K562 (cell line): ENCODE data around the gene IRF6. TPM values are rescaled to one million over a fixed set of nuclear protein-coding genes. Genes with fewer than 3 reads are reported as not detected.

Experiments
- ATAC-seq: fragments of 200-7000 bp; cut with Tn5 transposase; 3 replicates; pipeline ENCODE4 v1.9.1; 2020; ENCODE audit warnings: moderate library complexity
- BruUV-seq: library from RNA; stranded (reverse); fragments of 400-500 nt; replicated peaks from 2 replicates; lab custom pipeline; 2021; lab: Mats Ljungman, UMichigan
- CTCF ChIA-PET: fragments of 300-600 bp; formaldehyde crosslinking; extraction: SDS; loops from one replicate; lab custom pipeline; 2021; ENCODE audit warnings: low intra/inter-chr PET ratio; lab: Yijun Ruan, JAX
- POLR2A ChIA-PET: fragments of 300-600, 350-650 bp; sonication (Branson Sonifier 250); formaldehyde crosslinking; extraction: SDS; loops from one replicate; lab custom pipeline; 2021; ENCODE audit warnings: antibody characterized with exemption, inconsistent platforms; lab: Yijun Ruan, JAX
- DNase-seq, 4 experiments: peaks; one replicate each; pipeline versions ENCODE4 v3.0.0 to v3.0.0-alpha.2; 2011 to 2018; ENCODE audit warnings: low spot score in 3 of 4, mixed read lengths in 3 of 4; ENCODE audit errors: extremely low read depth in 1 of 4
- FAIRE-seq: peaks from 2 replicates; lab custom pipeline; 2011; peaks lifted over from hg19 to GRCh38; lab: Jason Lieb, UNC
- H2AFZ ChIP-seq: 2 replicates; pipeline ENCODE4 v1.6.0; 2011; ENCODE audit warnings: low read depth, low read length, control low read depth, inconsistent platforms
- H3K27ac ChIP-seq: fragments of 200-600 bp; 3 replicates; pipeline ENCODE4 v1.8.0; 2011; ENCODE audit warnings: low read depth, mild to moderate bottlenecking, control low read depth, inconsistent platforms, low read length, moderate library complexity, mixed read lengths; ENCODE audit errors: extremely low read depth
- H3K27me3 ChIP-seq, 2 experiments: fragments of 300-600 bp in 1 of 2; 2 replicates in 1 of 2; 3 replicates in 1 of 2; pipeline versions ENCODE4 v1.6.0 to v1.8.0; 2011; ENCODE audit warnings: inconsistent platforms in 2 of 2, low read length in 2 of 2, mild to moderate bottlenecking in 1 of 2, mixed read lengths in 1 of 2, moderate library complexity in 1 of 2; ENCODE audit not compliant: control insufficient read depth in 2 of 2, insufficient read depth in 2 of 2
- H3K36me3 ChIP-seq: fragments of 300-600 bp; 3 replicates; pipeline ENCODE4 v1.8.0; 2011; ENCODE audit warnings: mild to moderate bottlenecking, low read length, inconsistent platforms; ENCODE audit not compliant: control insufficient read depth, insufficient read depth
- H3K4me1 ChIP-seq, 2 experiments: fragments of 200-600 bp in 1 of 2; replicated peaks in 1 of 2; 2 replicates in 1 of 2; 3 replicates in 1 of 2; pipeline versions ENCODE4 v1.5.1 to v1.8.0; 2011; ENCODE audit warnings: inconsistent platforms in 2 of 2, low read length in 2 of 2, mild to moderate bottlenecking in 1 of 2, mixed read lengths in 1 of 2, moderate library complexity in 1 of 2; ENCODE audit not compliant: control insufficient read depth in 2 of 2, insufficient read depth in 2 of 2
- H3K4me2 ChIP-seq: 2 replicates; pipeline ENCODE4 v1.6.1; 2011; ENCODE audit warnings: low read length, control low read depth, inconsistent platforms, mixed read lengths; ENCODE audit not compliant: insufficient read depth
- H3K4me3 ChIP-seq: fragments of 200-600 bp; sonication (generic), shearing (Covaris generic); 2 replicates; pipeline ENCODE4 v1.5.1; 2016; ENCODE audit warnings: control low read depth, inconsistent platforms
- H3K79me2 ChIP-seq: fragments of 200-600 bp; 3 replicates; pipeline ENCODE4 v1.8.0; 2011; ENCODE audit warnings: low read length, inconsistent platforms; ENCODE audit not compliant: control insufficient read depth, insufficient read depth
- H3K9ac ChIP-seq, 2 experiments: 2 replicates each; pipeline versions ENCODE4 v1.6.0 to v1.6.1; 2011; ENCODE audit warnings: low read depth in 2 of 2, low read length in 2 of 2, control low read depth in 1 of 2, inconsistent platforms in 1 of 2, mild to moderate bottlenecking in 1 of 2, mixed read lengths in 1 of 2; ENCODE audit not compliant: insufficient read depth in 1 of 2
- H3K9me1 ChIP-seq: one replicate; pipeline ENCODE4 v1.6.0; 2011; ENCODE audit warnings: inconsistent platforms, mild to moderate bottlenecking, low read length, moderate library complexity; ENCODE audit not compliant: control insufficient read depth, insufficient read depth
- H3K9me3 ChIP-seq: replicated peaks from 2 replicates; pipeline ENCODE4 v1.5.1; 2011; ENCODE audit warnings: low read depth, low read length, inconsistent platforms; ENCODE audit not compliant: control insufficient read depth, insufficient read depth
- H4K20me1 ChIP-seq: replicated peaks from 2 replicates; pipeline ENCODE4 v1.6.1; 2011; ENCODE audit warnings: low read length, inconsistent platforms, mixed read lengths; ENCODE audit not compliant: control insufficient read depth, insufficient read depth
- AFF4 ChIP-seq: sonication (generic); formaldehyde crosslinking; IDR thresholded peaks from 2 replicates; pipeline ENCODE4 v1.8.0; 2023; ENCODE audit warnings: mild to moderate bottlenecking, missing genetic modification reagents
- CEBPZ ChIP-seq: fragments of 150-350 bp; IDR thresholded peaks from 2 replicates; pipeline ENCODE4 v1.6.1; 2014; ENCODE audit warnings: low read depth, mild to moderate bottlenecking, low read length, borderline replicate concordance
- HIVEP1 ChIP-seq: fragments of 250-450 bp; sonication (Bioruptor Pico); IDR thresholded peaks from 2 replicates; pipeline ENCODE4 v1.4.0; 2020; ENCODE audit warnings: mild to moderate bottlenecking
- HMGN3 ChIP-seq: IDR thresholded peaks from 2 replicates; pipeline ENCODE4 v1.6.1; 2011; ENCODE audit warnings: borderline replicate concordance, low read depth, mild to moderate bottlenecking, mixed read lengths, low read length; ENCODE audit not compliant: insufficient read length; ENCODE audit errors: extremely low read depth
- MEF2D ChIP-seq: conservative IDR thresholded peaks from 2 replicates; pipeline ENCODE4 v1.6.1; 2016; ENCODE audit warnings: low read depth, missing genetic modification characterization, missing compliant biosample characterization
- ZNF639 ChIP-seq, 2 experiments: fragments of 200-800 bp in 1 of 2; sonication (Bioruptor generic) in 1 of 2; sonication (generic) in 1 of 2; formaldehyde crosslinking in 1 of 2; IDR thresholded peaks in 1 of 2; conservative IDR thresholded peaks in 1 of 2; 2 replicates each; pipeline versions ENCODE4 v1.5.0 to v1.6.1; 2016 to 2020; ENCODE audit warnings: missing compliant biosample characterization in 1 of 2, missing genetic modification characterization in 1 of 2, missing genetic modification reagents in 1 of 2
- ZNF740 ChIP-seq, 3 experiments: fragments of 200-800 bp in 1 of 3; sonication (Bioruptor generic) in 1 of 3; sonication (generic) in 1 of 3; formaldehyde crosslinking in 1 of 3; IDR thresholded peaks; 2 replicates each; pipeline versions ENCODE4 v1.6.1 to v1.8.0; 2016 to 2022; ENCODE audit warnings: mild to moderate bottlenecking in 2 of 3, missing compliant biosample characterization in 2 of 3, missing genetic modification characterization in 2 of 3, missing genetic modification reagents in 1 of 3
- WGBS: fragments of 100-300 bp; shearing (Covaris generic); methylation state at CpG from one replicate; pipeline ENCODE4 v1.1.6; 2016; ENCODE audit warnings: low coverage, mixed read lengths; ENCODE audit not compliant: insufficient coverage; ENCODE audit errors: missing lambda C conversion rate; 5-methylcytosine and 5-hydroxymethylcytosine counted together
- in situ Hi-C: fragments of 300-500 bp; cut with MboI; formaldehyde crosslinking; loops from 4 replicates; pipeline ENCODE4 v1.15.0; 2018; ENCODE audit warnings: inconsistent platforms, mixed read lengths
- intact Hi-C: fragments of 100-400 bp; cut with micrococcal nuclease; formaldehyde crosslinking; loops from 2 replicates; pipeline ENCODE4 v1.14.2; 2022
- polyA plus RNA-seq, 8 experiments: library from polyadenylated mRNA; depleted of rRNA in 4 of 8; stranded (reverse) in 5 of 8; unstranded in 3 of 8; fragments of >200 nt; fragmentation: Nextera tagmentation in 2 of 8; fragmentation: Illumina TruSeq in 1 of 8; extraction: Ambion mirVana in 2 of 8; extraction: Trizol in 1 of 8; gene quantifications; 2 replicates each; pipeline versions ENCODE4 v1.2.1 to v1.2.3, GENCODE V29; 2011 to 2014; ENCODE audit warnings: inconsistent platforms in 1 of 8, missing spikeins in 1 of 8
- total RNA-seq, 7 experiments: library from RNA; depleted of rRNA in 6 of 7; stranded (reverse); fragments of >200 nt in 6 of 7; fragmentation: Illumina TruSeq in 2 of 7; extraction: Trizol in 2 of 7; gene quantifications; 2 replicates each; pipeline versions ENCODE4 v1.2.1 to v1.2.3, GENCODE V29; 2011 to 2021; ENCODE audit warnings: low replicate concordance in 1 of 7

IRF6 gene
- total and polyA plus RNA-seq, 9 of the 15 experiments (the other 6 are each of a cell fraction or from before 2014, with no cell fraction given), result 0.03 to 0.65 (median 0.17) TPM

GRCh38 chr1:209823143-209824041 lies 17.4 kb upstream of the IRF6 start:
- DNase-seq, result peak; percentile 63 to 79 (median 66)
- H3K27ac ChIP-seq, result no peak overlapping the region
- BruUV-seq, result no TSS peak
- H3K9me1 ChIP-seq, result no peaks in the 10 kb centered on the region
- in situ Hi-C loops (no loop called here), intact Hi-C loops (loop anchor here (1.0 kb wide), 1 partner anchor 38 kb away; no protein-coding TSS in a partner anchor)
- no peak overlapping the region for H3K4me3 ChIP-seq
- peaks cover 0 to 17% of the 10 kb centered on the region in 2 experiments; a peak in 3 of 5 replicates for H3K4me1 ChIP-seq
- ChIA-PET POLR2A (interaction anchor here (0.6 to 1.7 kb wide), 6 partner anchors 8 to 1305 kb away, joined by 3 to 6 read pairs (median 4); no protein-coding TSS in a partner anchor), CTCF (interaction anchor here (0.8 to 1.2 kb wide), 2 partner anchors 39 to 247 kb away, joined by 3 read pairs; partner anchors contain the start of gene C1orf74)
- peaks cover 7% of the 10 kb centered on the region for H3K79me2 ChIP-seq
- no peaks in the 10 kb centered on the region for H3K36me3 ChIP-seq
- no peak overlapping the region for H3K9ac ChIP-seq
- peak overlapping the region; percentile 79 for H2AFZ ChIP-seq
- H3K4me2 ChIP-seq, result peak overlapping the region; percentile 35
- FAIRE-seq, result peak; percentile 80
- no peaks in the 10 kb centered on the region for H4K20me1 ChIP-seq
- WGBS, result 27% methylated on average over 12 of the region's 12 CpGs
- peak; percentile 54 for ATAC-seq
- H3K9me3 ChIP-seq, result no peaks in the 10 kb centered on the region
- peaks cover 7 to 8% of the 10 kb centered on the region in 2 experiments; a peak in 3 of 5 replicates for H3K27me3 ChIP-seq
- TF ChIP-seq AFF4 (CRISPR knock-in tag) (0 out of 2 replicates have a peak, but pooled peaks have one; percentile 49), ZNF740 (CRISPR knock-in tag; IDR thresholded peaks at IDR 0.05) (no peak), ZNF740 (tag; IDR thresholded peaks at IDR 0.05) (no peak), CEBPZ (no peak), MEF2D (tag) (no peak), HIVEP1 (CRISPR knock-in tag) (no peak), HMGN3 (no peak), ZNF639 (CRISPR knock-in tag; conservative IDR thresholded peaks at IDR 0.05 in 1 of 2, IDR thresholded peaks at IDR 0.05 in 1 of 2) (no peak)
